ENCODE data around the gene CAPN9.
"Not testable (repeated sequence)": the region's sequence is repeated elsewhere in the genome, so short reads cannot be mapped to it uniquely, and the experiment has no call there.

The CAPN9 gene

GRCh38 chr1:230747127-230747730 lies at the start of gene CAPN9:
TSS of gene CAPN9 (plus strand) at chr1:230747388. CDS start at chr1:230747497, 109 bp downstream.
- DNase-seq = no peak

- no peak for DNase-seq
These were observed 49.1 kb upstream of the CAPN9 start for GRCh38 chr1:230698130-230698529.

GRCh38 chr1:230698964-230699363 lies 48.2 kb upstream of the CAPN9 start:
- not testable (repeated sequence) for DNase-seq

- no peak for DNase-seq
These were observed 47.5 kb upstream of the CAPN9 start for GRCh38 chr1:230699716-230700115.

DNA sequence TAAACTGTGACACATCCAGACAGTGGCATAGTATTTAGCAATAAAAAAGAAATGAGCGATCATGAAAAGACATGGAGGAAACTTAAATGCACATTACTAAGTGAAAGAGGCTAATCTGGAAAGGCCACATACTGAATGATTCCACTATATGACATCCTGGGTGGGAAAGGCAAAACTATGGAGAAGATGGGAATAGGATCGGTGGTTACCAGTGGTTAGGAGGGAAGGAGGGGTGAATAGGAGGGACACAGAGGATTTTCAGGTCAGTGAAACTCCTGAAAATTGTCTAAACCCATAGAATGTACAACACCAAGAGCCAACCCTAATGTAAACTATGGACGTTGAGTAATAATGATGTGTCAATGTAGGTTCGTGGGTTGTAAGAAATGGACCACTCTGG lies 47.1 kb upstream of the CAPN9 start:
- no peak for DNase-seq

- no peak for DNase-seq
These were observed 45.8 kb upstream of the CAPN9 start for GRCh38 chr1:230701434-230701833.

GRCh38 chr1:230701895-230702768 lies 45.1 kb upstream of the CAPN9 start:
- no peak for DNase-seq

- DNase-seq = no peak
These were observed 44.1 kb upstream of the CAPN9 start for GRCh38 chr1:230702934-230703678.

GRCh38 chr1:230703679-230704385 lies 43.4 kb upstream of the CAPN9 start:
- DNase-seq = no peak

- DNase-seq = no peak
These were observed 42.4 kb upstream of the CAPN9 start for GRCh38 chr1:230704830-230705229.

GRCh38 chr1:230705289-230706019 lies 41.7 kb upstream of the CAPN9 start:
- DNase-seq = no peak

DNA sequence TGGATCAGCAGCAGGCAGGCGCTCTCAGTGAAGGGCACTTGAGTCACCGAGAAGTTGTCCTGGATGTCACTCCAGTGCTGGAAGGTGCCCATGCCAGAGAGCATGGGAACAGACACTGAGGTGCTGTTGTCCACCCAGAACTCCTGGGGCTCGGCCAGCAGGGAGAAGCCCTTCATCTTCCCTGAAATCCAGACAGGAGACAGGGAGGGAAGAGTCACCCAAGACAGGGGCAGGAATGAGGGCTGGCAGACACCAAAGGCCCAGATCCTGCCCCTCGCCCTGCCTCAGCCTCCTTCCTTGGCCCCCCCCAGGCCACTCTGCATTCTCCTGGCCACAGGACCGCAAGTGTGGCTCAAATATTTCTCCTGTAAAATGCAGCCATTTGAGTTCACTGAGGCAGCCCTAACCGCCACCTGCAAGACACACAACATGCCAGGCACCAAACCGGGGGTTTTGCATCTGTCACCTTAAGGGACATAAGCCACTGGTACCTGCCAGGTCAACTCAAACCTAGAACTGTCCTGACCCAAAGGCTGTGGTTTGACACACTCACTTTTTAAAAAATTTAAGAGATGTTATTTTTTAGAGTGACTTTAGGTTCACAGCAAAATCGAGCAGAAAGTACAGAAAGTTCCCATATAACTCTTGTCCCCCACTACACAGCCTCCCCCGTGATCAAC lies 41.0 kb upstream of the CAPN9 start:
- no peak for DNase-seq

- no peak for DNase-seq
These were observed 40.1 kb upstream of the CAPN9 start for GRCh38 chr1:230706887-230707731.

DNA sequence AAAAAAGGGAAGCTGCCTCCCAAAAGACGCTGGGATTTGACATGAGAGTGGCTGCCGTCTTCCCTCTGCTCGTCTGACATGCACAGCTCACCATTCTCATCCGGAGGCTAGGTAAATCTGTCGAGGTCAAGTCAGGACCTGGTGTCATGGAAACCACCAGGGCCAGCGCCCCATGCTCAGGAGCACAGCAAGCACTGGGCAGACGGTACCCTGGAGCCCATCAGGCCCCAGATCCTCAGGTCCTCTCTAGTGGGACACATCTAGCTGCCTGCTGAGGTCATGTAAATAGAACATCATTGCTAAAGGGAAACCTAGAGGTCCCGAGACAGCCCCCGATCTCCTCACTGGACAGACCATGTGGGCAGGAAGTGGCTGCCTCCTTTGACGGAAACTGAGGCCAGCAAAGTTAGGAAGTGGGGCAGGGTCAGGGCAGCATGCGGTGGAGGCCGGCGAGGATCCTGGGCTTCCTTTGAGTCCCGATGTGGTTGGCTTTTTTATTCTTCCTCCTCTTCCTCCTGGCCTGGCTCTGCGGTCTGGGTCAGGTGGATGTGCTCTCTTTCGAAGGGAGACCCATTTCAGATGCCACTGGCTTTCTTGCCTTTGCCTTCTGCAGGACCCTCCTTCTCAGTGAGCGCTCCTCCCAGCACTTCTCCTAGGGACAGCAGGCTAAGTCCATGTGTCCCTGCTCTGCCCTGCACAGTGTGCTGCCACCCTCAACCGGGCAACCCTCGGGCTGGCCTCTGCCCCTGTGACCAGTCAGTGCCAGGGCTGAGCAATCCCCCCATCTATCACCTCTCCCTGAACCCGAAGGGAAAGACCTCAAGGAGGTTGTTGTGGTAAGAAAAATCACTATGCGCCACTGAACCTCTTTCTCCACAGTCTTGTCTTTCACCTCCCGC lies 39.2 kb upstream of the CAPN9 start:
- no peak for DNase-seq

DNA sequence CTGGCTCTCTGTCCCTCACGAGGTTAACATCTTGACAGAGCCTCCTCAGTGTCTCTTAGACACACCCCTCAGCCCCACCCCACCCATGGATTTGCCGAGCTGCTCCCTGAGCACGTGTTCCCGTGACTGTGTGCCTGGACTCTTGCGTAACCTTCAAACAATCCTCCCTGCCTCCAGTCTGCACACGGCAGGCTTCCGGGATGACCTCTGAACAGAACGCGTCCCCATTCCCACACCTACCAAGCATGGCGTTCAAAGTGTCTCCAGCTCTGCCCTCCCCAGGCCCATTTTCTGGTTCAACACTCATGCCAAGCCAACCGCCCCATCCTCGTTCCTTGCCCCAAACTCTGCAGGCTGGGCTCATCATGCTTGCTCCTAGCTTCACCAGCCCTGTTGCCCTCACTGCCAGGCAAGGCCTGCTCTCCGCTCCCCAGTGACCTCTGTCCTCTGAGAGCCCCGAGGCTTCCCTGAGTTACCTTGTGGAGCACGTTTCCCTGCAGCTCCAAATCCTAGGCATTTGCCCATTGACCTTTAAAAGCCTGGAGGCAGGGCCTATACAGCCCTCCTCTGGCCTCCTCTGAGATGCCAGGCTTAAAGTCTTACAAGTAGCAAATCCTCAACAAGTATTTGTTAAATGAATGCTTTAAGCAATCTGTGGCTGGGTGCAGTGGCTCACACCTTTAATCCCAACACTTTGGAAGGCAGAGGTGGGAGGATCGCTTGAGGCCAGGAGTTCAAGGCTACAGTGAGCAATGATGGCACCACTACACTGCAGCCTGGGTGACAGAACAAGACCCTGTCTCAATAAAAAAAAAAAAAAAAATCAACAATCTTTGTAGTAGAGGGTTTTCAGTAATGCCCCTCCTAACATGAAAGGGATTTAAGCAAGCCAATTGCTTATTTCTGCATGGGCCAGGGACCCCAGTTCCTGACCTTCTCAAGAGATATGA lies 38.3 kb upstream of the CAPN9 start:
- DNase-seq = no peak

- DNase-seq = no peak
These were observed 37.3 kb upstream of the CAPN9 start for GRCh38 chr1:230709619-230710542.

DNA sequence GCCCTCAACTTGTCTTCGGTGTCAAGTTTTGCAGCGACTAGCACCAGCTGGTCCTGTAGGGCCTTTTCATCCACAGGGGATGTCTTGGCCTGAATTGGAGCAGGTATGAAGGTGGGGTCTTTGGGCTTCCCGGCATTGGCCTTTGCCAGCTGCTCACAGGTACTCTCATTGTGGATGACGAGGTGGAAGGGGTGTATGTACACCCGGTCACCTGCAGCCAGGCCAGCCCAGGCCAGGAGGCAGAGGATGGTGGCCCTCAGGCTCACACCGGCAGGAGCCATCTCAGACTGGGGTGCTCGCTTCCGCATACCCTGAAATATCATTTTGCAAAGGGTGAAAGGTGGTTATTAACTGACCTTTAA lies 36.7 kb upstream of the CAPN9 start:
- no peak for DNase-seq
